8988T (cell line): ENCODE results near the gene CARMIL3.
"Not testable (repeated sequence)": the region's sequence is repeated elsewhere in the genome, so short reads cannot be mapped to it uniquely, and the experiment has no call there.

Experiments used
- DNase-seq: peaks from one replicate; pipeline ENCODE4 v3.0.0; 2011

The CARMIL3 gene

GRCh38 chr14:24095271-24096068 is 43.7 kb downstream of the CARMIL3 start:
- DNase-seq = no peak

- no peak for DNase-seq
These were observed 44.9 kb downstream of the CARMIL3 start for GRCh38 chr14:24096545-24097181.

DNA sequence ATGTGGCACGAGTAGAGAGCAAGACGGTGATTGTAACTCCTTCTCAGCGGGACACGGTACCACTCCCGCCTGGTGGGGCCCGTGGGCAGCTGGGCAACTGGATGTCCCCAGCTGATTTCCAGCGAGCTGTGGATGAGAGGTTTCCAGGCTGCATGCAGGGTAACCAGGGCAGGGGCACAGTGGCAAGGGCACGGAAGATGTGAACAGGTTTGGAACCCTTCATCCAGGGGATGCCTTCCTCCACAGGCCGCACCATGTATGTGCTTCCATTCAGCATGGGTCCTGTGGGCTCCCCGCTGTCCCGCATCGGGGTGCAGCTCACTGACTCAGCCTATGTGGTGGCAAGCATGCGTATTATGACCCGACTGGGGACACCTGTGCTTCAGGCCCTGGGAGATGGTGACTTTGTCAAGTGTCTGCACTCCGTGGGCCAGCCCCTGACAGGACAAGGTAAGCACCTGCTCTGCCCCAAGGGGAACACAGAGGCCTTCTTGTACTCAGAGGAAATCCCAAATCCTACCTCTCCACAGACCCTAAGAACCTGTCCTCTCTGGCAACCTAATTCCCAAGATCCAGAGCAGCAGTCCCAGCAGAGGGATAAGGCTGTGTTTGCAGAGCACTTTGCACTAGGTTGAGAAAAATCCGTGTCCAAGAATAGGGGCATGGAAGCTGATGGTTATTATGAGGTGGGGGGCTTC is 46.6 kb downstream of the CARMIL3 start:
- DNase-seq = no peak

DNA sequence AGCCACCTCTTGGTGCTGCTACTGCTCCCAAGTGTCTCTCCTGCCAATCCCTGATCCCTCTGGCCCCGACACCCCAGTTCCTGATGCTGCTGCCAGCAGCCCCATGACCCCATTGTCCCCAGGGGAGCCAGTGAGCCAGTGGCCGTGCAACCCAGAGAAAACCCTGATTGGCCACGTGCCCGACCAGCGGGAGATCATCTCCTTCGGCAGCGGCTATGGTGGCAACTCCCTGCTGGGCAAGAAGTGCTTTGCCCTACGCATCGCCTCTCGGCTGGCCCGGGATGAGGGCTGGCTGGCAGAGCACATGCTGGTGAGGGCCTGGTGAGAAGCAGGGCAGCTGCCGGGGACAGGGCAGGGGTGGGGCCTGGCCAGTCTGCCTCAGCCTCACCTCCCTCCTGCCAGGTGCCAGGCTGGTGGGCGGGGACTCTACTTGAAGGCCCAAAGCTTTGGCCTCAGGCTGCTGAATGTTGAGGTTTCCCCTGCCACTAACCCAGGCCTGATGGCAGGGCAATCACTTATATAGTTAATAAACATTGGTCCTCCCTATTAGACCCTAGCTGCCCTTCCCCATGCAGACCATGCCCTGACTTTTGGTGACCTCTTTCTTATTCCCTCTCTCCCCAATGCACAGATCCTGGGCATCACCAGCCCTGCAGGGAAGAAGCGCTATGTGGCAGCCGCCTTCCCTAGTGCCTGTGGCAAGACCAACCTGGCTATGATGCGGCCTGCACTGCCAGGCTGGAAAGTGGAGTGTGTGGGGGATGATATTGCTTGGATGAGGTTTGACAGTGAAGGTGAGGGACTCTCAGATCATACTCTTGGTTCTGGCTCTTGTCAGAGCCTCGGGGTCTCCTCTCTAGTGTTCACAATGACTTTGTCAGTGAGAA is 47.4 kb downstream of the CARMIL3 start:
- no peak for DNase-seq

- DNase-seq = no peak
These were observed 48.6 kb downstream of the CARMIL3 start for GRCh38 chr14:24100197-24100981.

- DNase-seq = no peak
These were observed 49.2 kb downstream of the CARMIL3 start for GRCh38 chr14:24100982-24101494.

DNA sequence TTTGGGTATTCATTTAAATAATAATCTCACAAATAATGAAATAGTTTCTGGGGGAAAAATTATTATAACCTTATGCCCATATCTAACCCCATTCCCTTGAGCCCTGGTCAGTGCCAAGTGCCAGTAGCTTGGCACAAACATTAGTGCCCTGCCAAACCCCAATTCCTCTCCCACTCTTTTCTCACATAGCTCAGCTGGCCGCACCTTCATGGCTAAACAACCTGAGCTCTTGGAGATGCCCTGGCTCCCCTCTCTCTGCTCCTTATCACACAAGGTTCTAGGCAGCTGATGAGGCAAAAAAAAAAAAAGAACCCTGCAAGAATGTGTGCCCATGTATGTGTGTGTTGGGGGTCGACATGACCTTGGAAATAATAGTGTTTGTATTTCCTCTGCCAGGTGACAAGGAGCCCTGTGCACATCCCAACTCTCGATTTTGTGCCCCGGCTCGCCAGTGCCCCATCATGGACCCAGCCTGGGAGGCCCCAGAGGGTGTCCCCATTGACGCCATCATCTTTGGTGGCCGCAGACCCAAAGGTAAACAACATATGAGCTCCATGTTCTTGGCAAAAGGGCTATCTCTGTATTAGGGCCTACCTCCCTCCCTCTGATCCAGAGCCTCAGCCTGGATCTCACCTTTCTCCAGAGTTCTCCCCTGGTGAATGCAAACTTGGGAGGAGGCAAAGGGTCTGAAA is 50.7 kb downstream of the CARMIL3 start:
- DNase-seq = no peak

DNA sequence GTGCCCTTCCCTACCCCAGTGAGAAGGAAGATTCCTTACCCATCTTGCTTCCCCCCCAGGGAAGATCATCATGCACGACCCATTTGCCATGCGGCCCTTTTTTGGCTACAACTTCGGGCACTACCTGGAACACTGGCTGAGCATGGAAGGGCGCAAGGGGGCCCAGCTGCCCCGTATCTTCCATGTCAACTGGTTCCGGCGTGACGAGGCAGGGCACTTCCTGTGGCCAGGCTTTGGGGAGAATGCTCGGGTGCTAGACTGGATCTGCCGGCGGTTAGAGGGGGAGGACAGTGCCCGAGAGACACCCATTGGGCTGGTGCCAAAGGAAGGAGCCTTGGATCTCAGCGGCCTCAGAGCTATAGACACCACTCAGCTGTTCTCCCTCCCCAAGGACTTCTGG is 51.6 kb downstream of the CARMIL3 start:
- DNase-seq = no peak

- DNase-seq = not testable (repeated sequence)
These were observed 53.9 kb downstream of the CARMIL3 start for GRCh38 chr14:24105609-24106239.

GRCh38 chr14:24106672-24107271 is 55.0 kb downstream of the CARMIL3 start:
- DNase-seq = no peak

- no peak for DNase-seq
These were observed 56.6 kb downstream of the CARMIL3 start for GRCh38 chr14:24108336-24108874.

GRCh38 chr14:24110060-24110459 is 58.3 kb downstream of the CARMIL3 start:
- DNase-seq = no peak

DNA sequence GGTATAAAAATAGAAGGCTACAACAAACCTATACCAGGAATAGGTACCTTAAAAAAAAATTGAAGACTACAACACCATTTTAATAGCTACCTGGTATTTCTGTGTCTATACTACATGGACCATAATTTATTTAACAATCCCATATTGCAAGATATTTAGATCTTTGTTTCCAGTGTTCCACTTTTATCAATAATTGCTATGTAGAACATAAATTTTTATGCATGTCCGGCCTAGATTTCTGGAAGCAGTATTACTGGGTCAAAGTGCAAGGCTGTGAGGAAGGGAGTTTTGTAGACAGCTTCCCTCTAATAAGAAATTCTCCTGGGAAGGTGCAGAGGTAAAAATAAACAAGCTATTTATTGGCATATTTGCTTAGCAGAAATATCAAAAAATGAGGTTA is 58.7 kb downstream of the CARMIL3 start:
- DNase-seq = no peak

GRCh38 chr14:24113379-24113800 is 61.6 kb downstream of the CARMIL3 start:
- DNase-seq = no peak

- peak; percentile 40 for DNase-seq
These were observed 62.2 kb downstream of the CARMIL3 start for GRCh38 chr14:24113801-24114531.

DNA sequence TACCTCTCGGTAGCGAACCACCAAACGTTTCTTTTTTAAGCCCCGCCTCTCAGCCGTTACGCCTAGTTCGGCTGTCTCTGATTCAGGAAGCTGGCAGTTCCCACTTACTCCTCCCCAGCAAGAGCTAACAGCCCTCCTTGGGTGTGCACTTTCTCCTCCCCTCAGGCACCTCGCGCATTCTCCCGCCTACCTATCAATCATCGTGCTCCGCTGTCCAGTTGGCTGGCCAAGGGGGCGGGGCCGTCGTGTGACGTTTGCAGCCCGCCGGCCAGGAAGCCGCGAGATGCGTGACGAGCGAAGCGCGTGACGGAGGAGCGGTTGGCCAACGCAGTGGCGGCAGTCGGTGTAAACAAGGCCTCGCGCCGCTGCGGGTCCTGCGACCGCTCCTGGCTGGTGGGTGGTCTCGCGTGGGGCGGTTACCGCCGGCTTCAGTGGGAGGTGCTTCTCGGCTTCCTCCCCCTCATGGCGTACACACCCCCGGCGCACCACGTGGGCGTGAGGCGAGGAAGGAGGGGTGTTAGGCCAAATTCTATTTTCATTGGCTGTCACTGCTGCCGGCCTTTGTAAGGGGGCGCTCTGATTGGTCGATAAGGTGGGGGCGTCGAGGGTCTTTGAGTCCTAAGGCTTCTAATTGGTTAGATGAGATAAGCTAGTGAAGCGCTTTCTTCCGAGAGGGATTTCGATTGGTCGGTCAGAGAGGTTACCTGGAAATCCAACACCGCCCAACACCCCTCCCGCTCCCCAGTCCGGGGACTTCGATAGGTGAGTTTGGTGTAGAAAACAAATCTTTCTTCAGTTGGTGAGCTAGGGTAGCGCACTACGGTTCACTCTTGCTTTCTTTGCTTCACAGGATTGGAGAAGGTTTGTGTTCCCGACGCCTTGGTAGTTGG is 63.0 kb downstream of the CARMIL3 start, which contains the start of the genes DCAF11 and NRL:
TSS of gene DCAF11 (plus strand) at position 246 of the 890 bp plus-strand sequence. CDS start 818 bp downstream, outside the sequence.
TSS of gene NRL (minus strand) at position 418 of the 890 bp plus-strand sequence. CDS start 32,101 bp downstream, outside the sequence.
- peak; percentile 81 for DNase-seq

DNA sequence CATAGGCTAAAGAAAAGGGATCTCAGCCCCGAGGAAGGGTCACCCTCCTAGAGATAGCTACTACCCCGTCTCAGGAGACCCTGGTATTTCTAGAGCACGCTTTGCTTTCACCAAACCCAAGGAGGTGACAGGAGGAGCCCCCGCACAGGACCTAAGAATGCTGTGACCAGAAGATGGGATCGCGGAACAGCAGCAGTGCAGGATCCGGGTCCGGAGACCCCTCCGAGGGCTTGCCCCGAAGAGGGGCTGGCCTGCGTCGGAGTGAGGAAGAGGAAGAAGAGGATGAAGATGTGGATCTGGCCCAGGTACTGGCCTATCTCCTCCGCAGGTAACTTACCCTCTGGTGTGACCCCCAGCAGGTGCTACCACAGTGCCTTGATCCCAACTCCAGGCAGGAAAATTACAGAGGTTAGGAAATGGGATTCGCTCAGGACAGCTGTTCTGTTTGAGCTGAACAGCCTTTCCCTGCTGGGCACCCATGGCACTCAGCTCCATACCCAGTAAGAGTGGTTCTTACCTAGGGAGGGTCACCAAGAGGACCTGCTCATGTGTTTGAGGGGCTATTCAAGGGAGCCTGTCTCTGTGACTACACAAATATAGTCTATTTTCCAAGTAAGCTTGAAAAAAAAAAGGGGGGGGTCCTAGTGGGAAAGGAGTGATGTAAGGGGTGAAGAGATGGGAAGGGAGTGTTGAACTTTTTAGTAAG is 63.8 kb downstream of the CARMIL3 start:
- DNase-seq = no peak
